Chondrocyte (in vitro differentiated cells): ENCODE results near the gene CCDC87. TPM values are rescaled to one million over a fixed set of nuclear protein-coding genes. Genes with fewer than 3 reads are reported as not detected.
"Not testable (repeated sequence)": the region's sequence is repeated elsewhere in the genome, so short reads cannot be mapped to it uniquely, and the experiment has no call there.

Experiments
- DNase-seq: peaks from one replicate; pipeline ENCODE4 v3.0.0; 2021; ENCODE audit warnings: mixed read lengths, low spot score
- H3K27ac Mint-ChIP-seq: one replicate; pipeline ENCODE4 v1.8.0; 2021; ENCODE audit warnings: mild to moderate bottlenecking, moderate library complexity, mixed read lengths; ENCODE audit not compliant: unreplicated experiment
- H3K27me3 Mint-ChIP-seq: 2 replicates; pipeline ENCODE4 v1.8.0; 2021; ENCODE audit warnings: low read depth, mixed read lengths
- H3K36me3 Mint-ChIP-seq: 2 replicates; pipeline ENCODE4 v1.8.0; 2021; ENCODE audit warnings: low read depth, mixed read lengths
- H3K4me1 Mint-ChIP-seq: 2 replicates; pipeline ENCODE4 v1.8.0; 2021; ENCODE audit warnings: low read depth, mild to moderate bottlenecking, mixed read lengths
- H3K4me3 Mint-ChIP-seq: one replicate; pipeline ENCODE4 v1.8.0; 2021; ENCODE audit warnings: mild to moderate bottlenecking, moderate library complexity, mixed read lengths; ENCODE audit not compliant: unreplicated experiment
- H3K9me3 Mint-ChIP-seq: 2 replicates; pipeline ENCODE4 v1.8.0; 2021; ENCODE audit warnings: low read depth, mixed read lengths
- CTCF ChIP-seq: fragments of 200-600 bp; sonication (generic); IDR thresholded peaks from 2 replicates; pipeline ENCODE4 v1.5.0; 2021; ENCODE audit warnings: antibody characterized with exemption, mild to moderate bottlenecking, moderate library complexity
- long read RNA-seq: library from polyadenylated mRNA; stranded (forward); transcript quantifications from one replicate; pipeline ENCODE4 v2.0.0, GENCODE V29; 2021
- total RNA-seq: library from RNA; stranded (reverse); gene quantifications from 3 replicates; pipeline ENCODE4 v1.2.1, GENCODE V29; 2021

CCDC87 gene, protein sequence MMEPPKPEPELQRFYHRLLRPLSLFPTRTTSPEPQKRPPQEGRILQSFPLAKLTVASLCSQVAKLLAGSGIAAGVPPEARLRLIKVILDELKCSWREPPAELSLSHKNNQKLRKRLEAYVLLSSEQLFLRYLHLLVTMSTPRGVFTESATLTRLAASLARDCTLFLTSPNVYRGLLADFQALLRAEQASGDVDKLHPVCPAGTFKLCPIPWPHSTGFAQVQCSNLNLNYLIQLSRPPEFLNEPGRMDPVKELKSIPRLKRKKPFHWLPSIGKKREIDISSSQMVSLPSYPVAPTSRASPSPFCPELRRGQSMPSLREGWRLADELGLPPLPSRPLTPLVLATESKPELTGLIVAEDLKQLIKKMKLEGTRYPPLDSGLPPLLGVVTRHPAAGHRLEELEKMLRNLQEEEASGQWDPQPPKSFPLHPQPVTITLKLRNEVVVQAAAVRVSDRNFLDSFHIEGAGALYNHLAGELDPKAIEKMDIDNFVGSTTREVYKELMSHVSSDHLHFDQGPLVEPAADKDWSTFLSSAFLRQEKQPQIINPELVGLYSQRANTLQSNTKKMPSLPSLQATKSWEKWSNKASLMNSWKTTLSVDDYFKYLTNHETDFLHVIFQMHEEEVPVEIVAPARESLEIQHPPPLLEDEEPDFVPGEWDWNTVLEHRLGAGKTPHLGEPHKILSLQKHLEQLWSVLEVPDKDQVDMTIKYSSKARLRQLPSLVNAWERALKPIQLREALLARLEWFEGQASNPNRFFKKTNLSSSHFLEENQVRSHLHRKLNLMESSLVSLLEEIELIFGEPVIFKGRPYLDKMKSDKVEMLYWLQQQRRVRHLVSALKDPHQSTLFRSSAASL
- total RNA-seq, result 0.23 to 0.32 TPM (median 0.27 TPM) in 3 replicates
- long read RNA-seq, result 0 reads

GRCh38 chr11:66592457-66593302 is at the start of gene CCDC87, which contains the start of gene CCS:
TSS of gene CCDC87 (minus strand) at chr11:66593063. CDS start at chr11:66593015, 48 bp downstream.
TSS of gene CCS (plus strand) at chr11:66593185. CDS start at chr11:66593262, 77 bp downstream.
- H3K27ac Mint-ChIP-seq, result peak within 1 kb of the TSS; percentile 99
- H3K36me3 Mint-ChIP-seq, result no peaks in the 10 kb centered on the region
- peak within 1 kb of the TSS; percentile 100 for H3K4me3 Mint-ChIP-seq
- peak; percentile 88 for TF ChIP-seq CTCF
- no peaks in the 10 kb centered on the region for H3K9me3 Mint-ChIP-seq
- peaks cover 25% of the 10 kb centered on the region for H3K4me1 Mint-ChIP-seq
- peak; percentile 99 for DNase-seq
- no peaks in the 10 kb centered on the region for H3K27me3 Mint-ChIP-seq

GRCh38 chr11:66641834-66642233 is 49.0 kb upstream of the CCDC87 start:
- no peak overlapping the region for H3K27ac Mint-ChIP-seq
- peak overlapping the region; percentile 93 for H3K4me3 Mint-ChIP-seq
- TF ChIP-seq CTCF, result no peak
- peaks cover 46% of the 10 kb centered on the region for H3K36me3 Mint-ChIP-seq
- no peak for DNase-seq
- no peaks in the 10 kb centered on the region for H3K9me3 Mint-ChIP-seq
- H3K27me3 Mint-ChIP-seq, result no peaks in the 10 kb centered on the region
- peaks cover 84% of the 10 kb centered on the region for H3K4me1 Mint-ChIP-seq

DNA sequence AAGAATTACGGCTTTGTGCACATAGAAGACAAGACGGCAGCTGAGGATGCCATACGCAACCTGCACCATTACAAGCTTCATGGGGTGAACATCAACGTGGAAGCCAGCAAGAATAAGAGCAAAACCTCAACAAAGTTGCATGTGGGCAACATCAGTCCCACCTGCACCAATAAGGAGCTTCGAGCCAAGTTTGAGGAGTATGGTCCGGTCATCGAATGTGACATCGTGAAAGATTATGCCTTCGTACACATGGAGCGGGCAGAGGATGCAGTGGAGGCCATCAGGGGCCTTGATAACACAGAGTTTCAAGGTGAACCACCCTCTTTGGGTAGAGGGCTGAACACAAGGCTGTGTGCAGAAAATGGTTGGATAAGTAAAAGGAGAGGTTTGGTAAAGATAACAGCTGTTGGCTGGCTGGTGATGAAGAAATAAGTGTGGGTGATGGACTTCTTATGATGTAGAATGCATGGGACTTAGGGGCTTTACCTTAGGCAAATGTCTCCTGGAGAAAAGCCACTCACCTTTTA is 47.0 kb upstream of the CCDC87 start:
- peaks cover 32% of the 10 kb centered on the region for H3K36me3 Mint-ChIP-seq
- peaks cover 72% of the 10 kb centered on the region for H3K4me1 Mint-ChIP-seq
- H3K4me3 Mint-ChIP-seq, result peak overlapping the region; percentile 93
- not testable (repeated sequence) for H3K9me3 Mint-ChIP-seq, H3K27me3 Mint-ChIP-seq, DNase-seq
- H3K27ac Mint-ChIP-seq, result peak overlapping the region; percentile 99

DNA sequence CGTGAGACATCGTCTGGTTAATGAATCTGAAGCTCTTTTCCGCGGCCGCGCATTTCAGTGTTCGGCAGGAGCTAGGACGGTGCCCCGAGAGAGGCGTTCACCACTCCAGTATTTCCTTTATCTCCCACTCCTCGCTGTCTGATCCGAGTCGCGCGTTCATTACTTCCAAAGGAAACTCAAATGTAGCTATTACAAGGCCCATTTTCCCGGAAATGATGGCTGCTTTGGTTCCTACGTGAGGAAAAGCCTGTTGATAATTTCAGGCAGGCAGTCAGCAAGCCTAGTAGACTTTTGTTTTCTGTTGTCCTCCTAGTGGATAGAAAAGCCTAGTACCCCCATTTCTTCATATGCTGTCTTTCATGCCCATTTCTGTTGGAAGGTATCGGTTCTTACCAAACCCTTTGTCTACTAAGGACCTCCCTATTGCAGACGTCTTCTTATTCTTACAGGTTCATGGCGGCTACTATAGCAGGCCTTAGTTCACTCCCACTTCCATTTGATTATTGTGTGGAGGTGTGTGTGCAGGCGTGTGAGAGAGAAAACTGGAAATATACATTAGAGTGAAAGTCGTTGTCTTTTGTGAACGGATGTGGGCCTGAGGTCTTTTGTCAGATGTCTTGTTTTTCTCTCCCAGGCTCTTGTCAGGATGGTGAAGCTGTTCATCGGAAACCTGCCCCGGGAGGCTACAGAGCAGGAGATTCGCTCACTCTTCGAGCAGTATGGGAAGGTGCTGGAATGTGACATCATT is 46.4 kb upstream of the CCDC87 start:
- peaks cover 30% of the 10 kb centered on the region for H3K36me3 Mint-ChIP-seq
- peak overlapping the region; percentile 93 for H3K4me3 Mint-ChIP-seq
- no peaks in the 10 kb centered on the region for H3K9me3 Mint-ChIP-seq
- H3K4me1 Mint-ChIP-seq, result peaks cover 69% of the 10 kb centered on the region
- H3K27ac Mint-ChIP-seq, result peak overlapping the region; percentile 99
- DNase-seq, result no peak
- TF ChIP-seq CTCF, result peak; percentile 51
- H3K27me3 Mint-ChIP-seq, result no peaks in the 10 kb centered on the region
